Measurements from ENCODE around the gene ISL2.

- no peak for TF ChIP-seq CTCF (conservative IDR thresholded peaks at IDR 0.05; ENCODE audit: low read length)
- TF ChIP-seq EZH2phosphoT487 (IDR thresholded peaks at IDR 0.05; ENCODE audit: borderline replicate concordance): no peak
Measured at GRCh38 chr15:76337059-76337695, 604 bp downstream of the ISL2 start.
